Fibroblast of the aortic adventitia (primary cell): ENCODE measurements around the gene SYNJ2. TPM values are rescaled to one million over a fixed set of nuclear protein-coding genes. Genes with fewer than 3 reads are reported as not detected.

ENCODE experiments used
- DNase-seq: peaks from one replicate; pipeline ENCODE4 v3.0.0-alpha.2; 2010; ENCODE audit warnings: low read depth
- H3K4me3 ChIP-seq: 2 replicates; pipeline ENCODE4 v1.5.1; 2011; ENCODE audit warnings: low read depth, mild to moderate bottlenecking, control low read depth, low read length, moderate library complexity
- total RNA-seq: library from RNA; depleted of rRNA; stranded (reverse); fragments of >200 nt; gene quantifications from 2 replicates; pipeline ENCODE4 v1.2.3, GENCODE V29; 2012; ENCODE audit warnings: low replicate concordance
- TF ChIP-seq, protein P1 (sequence below): IDR thresholded peaks from 2 replicates; pipeline ENCODE4 v1.5.1; 2011; ENCODE audit warnings: mild to moderate bottlenecking, low read length, control low read depth, inconsistent platforms; ENCODE audit not compliant: insufficient read depth

The SYNJ2 gene
- total RNA-seq, 1 donor, result 73.6 TPM

DNA sequence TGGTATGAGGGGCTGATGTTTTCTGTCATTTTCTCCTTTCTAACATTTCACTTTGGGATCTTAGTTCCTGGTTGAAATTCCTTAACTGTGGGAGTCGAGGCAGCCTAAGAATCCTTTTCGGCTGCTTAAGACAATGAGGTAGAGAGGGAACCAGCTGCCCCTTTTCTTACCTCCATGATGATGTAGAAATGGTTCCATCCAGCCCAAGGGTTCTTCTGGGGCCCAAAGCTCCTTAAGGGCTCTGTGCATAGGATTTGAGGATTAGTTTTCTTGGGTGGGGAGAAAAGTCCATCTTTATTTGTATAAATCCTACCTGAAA is 33.5 kb downstream of the SYNJ2 start:
- TF ChIP-seq, protein P1, sequence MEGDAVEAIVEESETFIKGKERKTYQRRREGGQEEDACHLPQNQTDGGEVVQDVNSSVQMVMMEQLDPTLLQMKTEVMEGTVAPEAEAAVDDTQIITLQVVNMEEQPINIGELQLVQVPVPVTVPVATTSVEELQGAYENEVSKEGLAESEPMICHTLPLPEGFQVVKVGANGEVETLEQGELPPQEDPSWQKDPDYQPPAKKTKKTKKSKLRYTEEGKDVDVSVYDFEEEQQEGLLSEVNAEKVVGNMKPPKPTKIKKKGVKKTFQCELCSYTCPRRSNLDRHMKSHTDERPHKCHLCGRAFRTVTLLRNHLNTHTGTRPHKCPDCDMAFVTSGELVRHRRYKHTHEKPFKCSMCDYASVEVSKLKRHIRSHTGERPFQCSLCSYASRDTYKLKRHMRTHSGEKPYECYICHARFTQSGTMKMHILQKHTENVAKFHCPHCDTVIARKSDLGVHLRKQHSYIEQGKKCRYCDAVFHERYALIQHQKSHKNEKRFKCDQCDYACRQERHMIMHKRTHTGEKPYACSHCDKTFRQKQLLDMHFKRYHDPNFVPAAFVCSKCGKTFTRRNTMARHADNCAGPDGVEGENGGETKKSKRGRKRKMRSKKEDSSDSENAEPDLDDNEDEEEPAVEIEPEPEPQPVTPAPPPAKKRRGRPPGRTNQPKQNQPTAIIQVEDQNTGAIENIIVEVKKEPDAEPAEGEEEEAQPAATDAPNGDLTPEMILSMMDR, result no peak
- DNase-seq, result no peak
- H3K4me3 ChIP-seq, result no peak overlapping the region

DNA sequence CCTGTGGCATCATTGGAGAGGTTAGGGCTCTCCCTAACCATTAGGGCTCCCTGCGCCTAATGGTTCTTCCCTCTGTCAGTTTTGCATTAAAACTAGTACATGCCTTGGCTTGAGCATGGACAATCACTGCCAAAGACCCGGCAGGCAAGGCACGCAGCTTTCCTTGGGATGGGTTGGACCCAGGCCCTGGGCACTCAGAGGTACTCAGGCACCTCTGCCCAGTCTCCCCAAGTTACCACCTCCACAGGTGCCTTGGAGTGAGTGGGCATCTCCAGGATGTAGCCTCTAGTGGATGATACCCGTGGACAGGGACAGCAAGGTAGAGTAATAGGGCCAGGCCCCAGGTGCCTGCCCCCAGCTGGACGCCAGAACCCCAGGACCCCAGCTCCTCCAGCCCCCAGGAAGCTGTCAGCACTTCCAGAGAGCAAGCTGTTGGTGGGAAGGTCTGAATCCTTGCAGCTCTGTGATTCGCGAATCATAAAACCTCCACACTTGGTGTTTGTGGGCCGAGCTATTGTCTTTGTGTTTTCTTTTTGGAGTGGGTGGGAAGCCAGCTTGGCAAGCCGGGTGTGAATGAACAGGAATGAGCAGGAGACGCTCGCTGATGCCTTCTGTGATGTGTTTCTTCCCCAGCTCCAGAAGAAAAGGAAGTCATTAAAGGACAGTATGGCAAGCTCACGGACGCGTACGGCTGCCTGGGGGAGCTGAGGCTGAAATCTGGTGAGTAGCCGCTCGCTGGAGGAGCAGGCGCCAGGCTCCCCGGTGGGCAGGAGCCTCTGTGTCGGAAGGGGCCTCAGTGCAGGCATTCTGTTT is 35.1 kb downstream of the SYNJ2 start:
- H3K4me3 ChIP-seq, result no peak overlapping the region
- TF ChIP-seq, protein P1, result no peak
- DNase-seq, result no peak

DNA sequence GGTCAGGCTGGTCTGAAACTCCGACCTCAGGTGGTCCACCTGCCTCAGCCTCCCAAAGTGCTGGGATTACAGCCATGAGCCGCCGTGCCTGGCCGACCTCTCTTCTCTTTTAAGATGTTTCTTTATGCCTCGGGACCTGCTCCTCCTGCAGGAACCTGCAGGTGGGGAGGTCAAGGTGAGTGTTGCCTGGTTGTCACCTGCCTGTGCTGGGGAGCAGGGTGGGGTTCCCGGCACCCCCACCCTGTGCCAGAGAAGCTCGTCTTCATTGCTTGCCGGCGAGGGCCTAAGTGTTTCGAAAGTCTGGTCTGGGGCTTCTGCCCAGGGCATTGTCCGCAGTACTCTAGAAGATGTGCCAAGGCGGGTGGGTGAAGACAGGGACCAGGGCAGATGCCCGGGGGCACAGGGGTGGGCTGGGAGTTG is 36.0 kb downstream of the SYNJ2 start:
- no peak overlapping the region for H3K4me3 ChIP-seq
- TF ChIP-seq, protein P1, result no peak
- DNase-seq, result no peak

DNA sequence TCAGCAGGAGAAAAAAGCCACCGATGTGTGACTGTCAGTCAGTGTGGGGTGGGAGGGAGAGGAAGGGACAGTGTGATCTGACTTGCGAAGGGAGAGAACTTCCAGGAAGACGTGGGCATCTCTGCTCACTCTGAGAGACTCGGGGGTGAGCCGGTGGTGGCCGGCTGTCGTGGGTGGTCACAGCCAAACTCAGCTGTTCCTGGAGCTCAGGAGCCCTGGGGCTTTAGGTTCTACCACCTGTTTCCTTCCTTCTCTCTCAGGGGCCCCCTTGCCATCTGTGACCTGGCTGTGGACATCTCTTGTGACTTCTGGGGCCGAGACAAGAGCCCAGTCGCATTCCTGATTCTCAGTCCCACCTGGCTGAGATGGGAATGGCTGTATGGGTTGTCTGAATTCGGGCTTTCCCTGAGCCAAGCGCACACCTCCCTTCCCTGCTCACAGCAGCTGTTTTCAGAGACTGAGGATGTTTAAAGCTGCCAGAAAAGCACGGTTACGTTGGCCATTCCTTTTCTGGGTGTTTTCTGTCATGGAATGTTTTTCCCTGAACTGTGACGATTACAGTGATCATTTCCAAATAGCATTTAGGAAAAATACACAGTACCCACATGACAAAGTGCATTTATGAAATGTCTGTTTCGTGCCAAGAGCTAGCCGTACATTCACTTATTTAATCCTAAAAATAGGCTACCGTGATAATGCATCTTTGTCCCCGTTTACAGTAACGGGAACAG is 36.5 kb downstream of the SYNJ2 start:
- TF ChIP-seq, protein P1, result no peak
- peak; percentile 94 for DNase-seq
- H3K4me3 ChIP-seq, result no peak overlapping the region

DNA sequence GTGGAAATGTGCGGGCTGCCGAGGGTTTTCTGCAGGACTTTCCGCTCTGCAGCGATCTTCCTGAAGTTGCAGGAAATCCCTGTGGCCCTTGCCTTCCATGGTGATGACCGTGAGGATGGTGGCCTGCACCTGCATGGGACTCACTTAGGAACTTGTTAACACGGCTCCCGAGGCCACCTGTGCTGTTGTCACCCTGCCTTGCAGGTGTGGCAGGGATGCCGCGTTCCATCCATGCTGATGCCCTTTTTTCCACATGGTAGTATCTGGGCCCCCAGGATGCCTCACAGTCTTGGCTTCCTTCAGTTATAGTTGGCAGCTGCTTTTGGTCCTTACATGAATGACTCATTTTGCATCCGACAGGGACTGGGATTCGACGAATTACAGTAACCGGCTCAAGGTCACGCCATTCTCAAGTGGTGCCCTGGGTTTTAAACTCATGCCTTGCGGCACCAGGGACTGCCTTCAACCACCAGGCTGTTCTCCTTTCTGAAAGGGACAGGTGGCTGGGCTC is 37.2 kb downstream of the SYNJ2 start:
- TF ChIP-seq, protein P1, result no peak
- no peak overlapping the region for H3K4me3 ChIP-seq
- peak; percentile 82 for DNase-seq

DNA sequence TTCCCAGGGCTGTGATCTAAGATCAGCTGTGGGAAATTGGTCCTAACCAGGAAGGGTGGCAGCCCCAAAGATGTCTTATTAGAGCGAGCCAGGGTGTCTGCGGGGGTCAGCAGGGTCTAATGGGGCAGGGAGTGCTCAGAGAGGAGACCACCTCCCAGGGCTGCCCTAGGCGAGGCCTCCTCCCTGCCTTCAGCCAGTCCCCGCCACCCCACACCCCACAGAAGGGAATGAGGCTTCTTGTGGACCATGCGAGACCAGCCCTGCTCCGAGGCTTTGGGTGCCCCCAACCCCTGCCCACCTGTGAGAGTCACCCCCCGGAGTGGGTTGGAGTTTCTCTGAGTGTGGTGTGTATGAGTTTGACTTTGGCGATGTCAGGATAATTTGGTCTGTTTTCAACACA is 37.8 kb downstream of the SYNJ2 start:
- TF ChIP-seq, protein P1, result no peak
- DNase-seq, result no peak
- H3K4me3 ChIP-seq, result no peak overlapping the region
